Endothelial cell of umbilical vein (primary cell): Measurements from ENCODE around the gene KAZN.

Source experiments
- CTCF ChIP-seq, 2 donors: IDR thresholded peaks; 1 replicate in 1 of 2; 2 replicates in 1 of 2; pipeline ENCODE4 v1.5.1; 2011; ENCODE audit warnings: low read length in 2 of 2, mild to moderate bottlenecking in 2 of 2, moderate library complexity in 2 of 2, control low read depth in 1 of 2, inconsistent platforms in 1 of 2, low read depth in 1 of 2; ENCODE audit not compliant: insufficient read depth in 1 of 2; ENCODE audit errors: extremely low read depth in 1 of 2
- POLR2A ChIP-seq: IDR thresholded peaks from 2 replicates; pipeline ENCODE4 v1.6.1; 2012; ENCODE audit warnings: low read depth, mild to moderate bottlenecking, control low read depth, low read length

GRCh38 chr1:14774988-14775387 is 176.5 kb downstream of the KAZN start:
- TF ChIP-seq POLR2A (no peak), CTCF (IDR thresholded peaks at IDR 0.05; ENCODE audit: extremely low read depth in 1 of 2, insufficient read depth in 1 of 2, low read depth in 1 of 2, low read length in 2 of 2) (no peak)
